ENCODE measurements around the gene SPINK2. TPM values are rescaled to one million over a fixed set of nuclear protein-coding genes. Genes with fewer than 3 reads are reported as not detected.

Gene SPINK2
- total and polyA plus RNA-seq, 2 of the 13 experiments (the other 11 are each of a cell fraction or from before 2014, with no cell fraction given): not detected

- TF ChIP-seq, protein P1, sequence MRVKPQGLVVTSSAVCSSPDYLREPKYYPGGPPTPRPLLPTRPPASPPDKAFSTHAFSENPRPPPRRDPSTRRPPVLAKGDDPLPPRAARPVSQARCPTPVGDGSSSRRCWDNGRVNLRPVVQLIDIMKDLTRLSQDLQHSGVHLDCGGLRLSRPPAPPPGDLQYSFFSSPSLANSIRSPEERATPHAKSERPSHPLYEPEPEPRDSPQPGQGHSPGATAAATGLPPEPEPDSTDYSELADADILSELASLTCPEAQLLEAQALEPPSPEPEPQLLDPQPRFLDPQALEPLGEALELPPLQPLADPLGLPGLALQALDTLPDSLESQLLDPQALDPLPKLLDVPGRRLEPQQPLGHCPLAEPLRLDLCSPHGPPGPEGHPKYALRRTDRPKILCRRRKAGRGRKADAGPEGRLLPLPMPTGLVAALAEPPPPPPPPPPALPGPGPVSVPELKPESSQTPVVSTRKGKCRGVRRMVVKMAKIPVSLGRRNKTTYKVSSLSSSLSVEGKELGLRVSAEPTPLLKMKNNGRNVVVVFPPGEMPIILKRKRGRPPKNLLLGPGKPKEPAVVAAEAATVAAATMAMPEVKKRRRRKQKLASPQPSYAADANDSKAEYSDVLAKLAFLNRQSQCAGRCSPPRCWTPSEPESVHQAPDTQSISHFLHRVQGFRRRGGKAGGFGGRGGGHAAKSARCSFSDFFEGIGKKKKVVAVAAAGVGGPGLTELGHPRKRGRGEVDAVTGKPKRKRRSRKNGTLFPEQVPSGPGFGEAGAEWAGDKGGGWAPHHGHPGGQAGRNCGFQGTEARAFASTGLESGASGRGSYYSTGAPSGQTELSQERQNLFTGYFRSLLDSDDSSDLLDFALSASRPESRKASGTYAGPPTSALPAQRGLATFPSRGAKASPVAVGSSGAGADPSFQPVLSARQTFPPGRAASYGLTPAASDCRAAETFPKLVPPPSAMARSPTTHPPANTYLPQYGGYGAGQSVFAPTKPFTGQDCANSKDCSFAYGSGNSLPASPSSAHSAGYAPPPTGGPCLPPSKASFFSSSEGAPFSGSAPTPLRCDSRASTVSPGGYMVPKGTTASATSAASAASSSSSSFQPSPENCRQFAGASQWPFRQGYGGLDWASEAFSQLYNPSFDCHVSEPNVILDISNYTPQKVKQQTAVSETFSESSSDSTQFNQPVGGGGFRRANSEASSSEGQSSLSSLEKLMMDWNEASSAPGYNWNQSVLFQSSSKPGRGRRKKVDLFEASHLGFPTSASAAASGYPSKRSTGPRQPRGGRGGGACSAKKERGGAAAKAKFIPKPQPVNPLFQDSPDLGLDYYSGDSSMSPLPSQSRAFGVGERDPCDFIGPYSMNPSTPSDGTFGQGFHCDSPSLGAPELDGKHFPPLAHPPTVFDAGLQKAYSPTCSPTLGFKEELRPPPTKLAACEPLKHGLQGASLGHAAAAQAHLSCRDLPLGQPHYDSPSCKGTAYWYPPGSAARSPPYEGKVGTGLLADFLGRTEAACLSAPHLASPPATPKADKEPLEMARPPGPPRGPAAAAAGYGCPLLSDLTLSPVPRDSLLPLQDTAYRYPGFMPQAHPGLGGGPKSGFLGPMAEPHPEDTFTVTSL (CRISPR knock-in tag; IDR thresholded peaks at IDR 0.05; ENCODE audit: borderline replicate concordance): no peak
- TF ChIP-seq ZSCAN9 (CRISPR knock-in tag; IDR thresholded peaks at IDR 0.05; ENCODE audit: borderline replicate concordance) (no peak; the same call in 1 of the 2 replicates), ZNF878 (CRISPR knock-in tag; IDR thresholded peaks at IDR 0.05) (0 out of 2 replicates have a peak, but pooled peaks have one; percentile 45), CREB3 (CRISPR knock-in tag; IDR thresholded peaks at IDR 0.05) (no peak), MTERF4 (CRISPR knock-in tag; IDR thresholded peaks at IDR 0.05) (no peak), CBFB (CRISPR knock-in tag; IDR thresholded peaks at IDR 0.05) (no peak)
Measured at GRCh38 chr4:56799824-56800756, 21.4 kb downstream of the SPINK2 start (continued).
